Dedifferentiated amniotic fluid mesenchymal stem cell (primary cell): ENCODE results near the gene SFI1.
"Not testable (repeated sequence)": the region's sequence is repeated elsewhere in the genome, so short reads cannot be mapped to it uniquely, and the experiment has no call there.

ENCODE experiments used
- DNase-seq: peaks from one replicate; pipeline ENCODE4 v3.0.0-alpha.2; 2016; ENCODE audit errors: extremely low spot score

SFI1 gene

DNA sequence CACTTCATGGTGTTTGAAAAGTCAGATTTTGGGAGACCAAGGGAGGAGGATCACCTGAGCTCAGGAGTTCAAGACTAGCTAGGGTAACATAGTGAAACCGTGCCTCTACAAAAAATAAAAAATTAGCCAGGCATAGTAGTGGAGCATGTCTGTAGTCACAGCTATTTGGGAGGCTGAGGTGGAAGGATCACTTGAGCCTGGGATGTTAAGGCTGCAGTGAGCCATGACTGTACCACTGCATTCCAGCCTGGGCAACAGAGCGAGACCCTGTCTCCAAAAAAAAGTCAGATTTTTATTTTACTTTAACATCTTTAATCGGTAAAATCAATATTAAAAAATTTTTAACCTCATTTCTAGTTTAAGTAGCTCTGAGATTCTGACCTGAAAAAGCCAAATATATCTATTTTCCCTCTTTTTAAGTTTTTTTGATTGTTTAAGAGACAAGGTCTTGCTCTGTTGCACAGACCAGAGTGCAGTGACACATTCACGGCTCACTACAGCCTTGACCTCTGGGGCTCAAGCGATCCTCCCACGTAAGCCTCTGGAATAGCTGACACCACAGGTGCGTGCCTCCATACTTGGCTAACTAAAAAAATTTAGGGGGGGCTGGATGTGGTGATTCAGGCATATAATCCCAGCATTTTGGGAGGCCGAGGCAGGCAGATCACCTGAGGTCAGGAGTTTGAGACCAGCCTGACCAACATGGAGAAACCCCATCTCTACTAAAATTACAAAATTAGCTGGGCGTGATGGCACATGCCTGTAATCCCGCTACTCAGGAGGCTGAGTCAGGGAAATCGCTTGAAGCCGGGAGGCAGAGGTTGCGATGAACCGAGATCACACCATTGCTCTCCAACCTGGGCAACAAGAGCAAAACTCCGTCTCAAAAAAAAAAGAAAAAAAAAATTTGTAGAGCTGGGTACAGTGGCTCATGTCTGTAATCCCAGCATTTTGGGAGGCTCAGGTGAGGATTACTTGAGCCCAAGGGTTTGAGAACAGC is 48.4 kb downstream of the SFI1 start:
- DNase-seq = no peak

DNA sequence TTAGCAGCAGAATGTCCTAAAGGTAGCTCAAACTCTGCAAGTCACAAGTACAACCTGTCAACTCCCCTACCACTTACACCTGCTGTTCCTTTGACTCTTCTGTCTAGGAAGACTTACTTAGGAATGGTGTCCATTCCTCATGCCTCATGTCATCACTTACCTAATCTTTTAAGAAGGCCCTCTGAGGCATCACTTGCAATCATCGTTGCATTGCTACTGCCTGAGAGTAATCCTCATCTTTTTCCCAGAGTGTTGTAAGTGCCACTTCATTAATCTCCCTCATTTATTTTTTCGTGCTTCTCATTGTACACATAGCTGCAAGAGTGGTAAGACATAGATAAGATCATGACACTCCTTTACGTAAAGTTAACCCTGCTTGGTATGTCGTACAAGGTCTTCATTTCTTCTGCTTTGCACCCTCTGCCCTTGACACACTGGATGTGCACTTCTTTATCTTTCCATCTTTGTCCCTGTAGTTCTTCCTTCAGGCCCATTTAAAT is 54.6 kb downstream of the SFI1 start:
- no peak for DNase-seq

DNA sequence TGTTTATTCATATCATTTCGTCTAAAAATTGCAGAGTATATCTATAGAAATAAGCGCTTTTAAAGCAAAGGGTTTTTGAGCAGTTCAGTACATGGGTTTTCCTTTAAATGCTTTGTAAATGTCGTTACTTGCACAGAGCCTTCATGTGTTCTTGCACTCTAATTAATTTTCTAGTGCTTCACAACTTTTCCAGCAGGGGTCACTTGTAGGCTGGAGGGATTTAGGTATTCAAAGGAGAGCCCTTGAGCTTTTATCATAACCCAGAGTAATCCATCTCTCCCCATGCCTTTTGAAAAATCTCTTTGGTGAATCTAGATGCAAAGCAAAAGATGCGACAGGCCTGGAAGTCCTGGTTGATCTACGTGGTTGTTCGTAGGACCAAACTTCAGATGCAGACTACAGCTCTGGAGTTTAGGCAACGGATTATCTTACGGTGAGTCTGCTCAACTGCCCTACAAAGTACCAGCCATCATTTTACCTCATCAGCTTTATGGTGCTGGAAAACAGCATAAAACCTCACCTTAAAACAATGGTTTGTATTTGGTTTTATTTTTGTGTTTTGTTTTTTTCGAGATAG is 60.4 kb downstream of the SFI1 start:
- DNase-seq = no peak

DNA sequence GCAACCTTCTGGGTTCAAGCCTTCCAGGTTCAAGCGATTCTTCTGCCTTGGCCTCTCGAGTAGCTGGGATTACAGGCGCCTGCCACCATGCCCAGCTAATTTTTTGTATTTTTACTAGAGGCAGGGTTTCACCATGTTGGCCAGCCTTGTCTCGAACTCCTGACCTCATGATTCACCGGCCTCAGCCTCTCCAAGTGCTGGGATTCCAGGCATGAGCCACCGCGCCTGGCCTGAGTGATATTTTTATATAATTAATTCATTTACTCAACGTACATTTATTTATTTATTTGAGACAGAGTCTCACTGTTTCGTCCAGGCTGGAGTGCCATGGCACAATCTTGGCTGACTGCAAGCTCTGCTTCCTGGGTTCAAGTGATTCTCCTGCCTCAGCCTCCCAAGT is 62.2 kb downstream of the SFI1 start:
- DNase-seq = not testable (repeated sequence)

DNA sequence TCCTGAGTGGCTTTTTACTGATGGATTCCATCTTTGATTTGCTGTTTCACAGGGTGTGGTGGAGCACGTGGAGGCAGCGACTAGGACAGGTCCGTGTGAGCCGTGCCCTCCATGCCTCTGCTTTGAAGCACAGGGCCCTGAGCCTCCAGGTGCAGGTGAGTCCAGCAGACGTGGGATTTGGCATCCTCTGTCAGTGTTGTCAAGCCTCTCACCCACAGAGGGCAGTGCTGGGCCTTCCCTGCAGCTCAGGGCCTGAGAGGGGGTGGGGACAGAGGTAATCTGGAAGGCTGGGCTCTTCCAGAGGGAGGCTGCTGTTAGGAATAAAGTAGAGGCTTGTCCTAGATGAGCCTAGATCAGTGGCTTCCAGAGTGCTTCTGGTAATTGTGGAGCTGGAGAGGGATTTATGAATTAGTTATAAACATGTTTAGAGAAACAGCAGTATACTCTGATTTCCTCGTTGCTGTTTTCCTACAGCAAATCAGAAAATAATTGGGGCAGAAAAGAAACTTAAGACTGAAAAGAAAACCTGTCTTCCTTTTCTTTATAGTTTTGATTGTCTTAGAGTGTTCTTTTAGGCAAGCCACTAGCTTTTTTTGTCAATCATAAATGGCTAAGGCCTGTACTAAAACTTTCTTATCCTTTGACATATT is 65.0 kb downstream of the SFI1 start:
- DNase-seq = peak; percentile 84

DNA sequence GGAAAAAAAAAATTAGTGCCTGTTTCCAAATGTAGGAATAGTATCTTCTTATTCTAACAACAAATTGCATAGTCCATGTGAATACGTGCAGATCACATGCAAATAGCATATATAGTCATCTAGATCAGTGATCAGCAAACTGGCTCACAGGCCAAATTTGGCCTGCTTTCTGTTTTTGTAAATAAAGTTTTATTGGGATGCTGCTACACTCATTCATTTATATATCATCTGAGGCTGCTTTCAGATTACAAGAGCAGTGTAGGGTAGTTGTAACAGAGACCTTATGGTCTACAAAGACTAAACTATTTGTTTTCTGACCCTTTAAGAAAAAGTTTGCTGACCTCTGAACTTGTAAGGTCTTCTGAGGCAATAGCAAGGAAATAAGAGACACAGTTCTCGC is 65.6 kb downstream of the SFI1 start:
- DNase-seq = no peak

DNA sequence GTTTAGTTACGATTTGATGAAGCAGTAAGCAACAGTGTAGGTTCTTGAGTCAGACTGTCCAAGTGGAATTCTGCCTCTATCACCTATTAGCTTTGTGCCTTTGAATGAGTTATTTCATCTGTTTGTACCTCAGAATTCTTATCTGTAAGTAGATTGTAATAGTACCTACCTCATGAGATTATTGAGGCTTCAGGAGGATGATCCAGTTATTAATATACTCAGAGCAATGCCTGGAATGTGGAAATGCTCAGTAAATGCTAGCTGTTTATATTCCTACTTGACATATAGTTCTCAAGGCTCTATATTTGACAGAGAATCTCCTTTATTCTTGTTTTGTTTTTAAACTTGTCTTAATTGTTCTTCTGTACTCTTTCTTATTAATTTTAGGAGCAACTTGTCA is 70.1 kb downstream of the SFI1 start:
- no peak for DNase-seq

DNA sequence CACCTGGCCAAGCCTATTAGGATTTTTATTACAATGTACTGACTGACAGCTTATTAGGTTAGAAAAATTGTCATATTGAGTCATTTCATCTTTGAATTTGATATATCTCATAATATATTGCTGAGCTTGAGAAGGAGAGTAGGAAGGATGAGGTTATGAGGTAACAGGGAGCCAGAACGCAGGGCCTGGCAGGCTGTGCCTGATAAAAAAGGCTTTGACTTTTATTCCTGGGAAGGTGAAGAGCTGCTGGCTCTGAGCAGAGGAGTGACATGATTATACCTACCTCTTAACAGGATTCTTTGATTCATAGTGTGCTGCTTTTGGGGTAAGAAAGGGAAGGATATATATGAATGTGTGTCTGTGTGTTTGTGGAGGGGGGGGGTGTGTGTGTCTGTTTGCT is 70.9 kb downstream of the SFI1 start:
- no peak for DNase-seq

DNA sequence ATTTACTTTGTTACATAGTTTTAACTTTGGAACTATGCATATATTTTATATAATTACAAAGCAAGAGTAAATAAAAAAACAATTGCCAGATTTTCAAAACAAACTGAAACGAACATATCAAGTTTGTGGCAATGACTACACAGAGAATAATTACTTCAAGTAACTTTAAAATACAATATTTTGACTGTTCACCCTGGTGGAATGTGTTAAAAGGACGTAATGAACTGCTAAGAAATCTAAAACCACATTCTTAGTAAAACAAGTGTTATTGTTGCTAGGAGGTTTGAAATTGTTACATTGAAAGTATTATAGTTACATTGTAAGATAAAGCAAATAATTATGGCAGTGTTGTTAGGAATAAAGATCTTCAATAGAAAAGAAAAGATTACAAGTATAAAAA is 71.4 kb downstream of the SFI1 start:
- no peak for DNase-seq

DNA sequence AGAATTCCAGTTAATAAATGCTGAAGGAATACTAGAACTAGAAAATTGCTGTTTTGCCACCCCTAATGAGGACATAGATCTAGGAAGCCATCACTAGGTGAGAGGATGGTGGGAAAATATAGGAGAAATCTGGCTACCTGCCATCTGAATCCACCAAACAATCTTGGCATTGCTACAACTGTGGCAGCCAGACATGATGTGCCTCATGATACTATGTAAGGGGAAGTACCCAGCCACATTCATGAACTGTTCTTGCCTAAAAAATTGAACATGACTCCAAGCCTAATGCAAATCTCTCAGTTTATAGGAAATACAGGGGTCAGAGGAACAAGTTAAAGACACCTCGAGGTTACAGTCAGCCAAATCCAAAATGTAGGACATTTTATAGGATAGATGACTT is 72.8 kb downstream of the SFI1 start:
- no peak for DNase-seq

DNA sequence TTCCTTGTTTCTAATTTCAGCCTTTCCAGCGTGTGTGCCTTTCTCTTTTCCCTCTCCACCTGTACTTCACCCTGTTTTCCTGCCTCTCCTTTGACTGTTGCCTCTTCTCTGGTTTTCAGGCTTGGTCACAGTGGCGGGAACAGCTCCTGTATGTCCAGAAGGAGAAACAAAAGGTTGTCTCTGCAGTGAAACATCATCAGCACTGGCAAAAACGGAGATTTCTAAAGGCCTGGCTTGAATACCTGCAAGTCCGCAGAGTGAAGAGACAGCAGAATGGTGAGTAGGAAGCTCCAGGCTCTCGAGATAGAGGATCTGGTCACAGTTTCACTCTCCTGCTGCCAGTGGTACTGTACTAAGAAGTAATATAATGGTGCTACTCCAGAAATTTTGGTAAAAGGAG is 76.6 kb downstream of the SFI1 start:
- DNase-seq = no peak

DNA sequence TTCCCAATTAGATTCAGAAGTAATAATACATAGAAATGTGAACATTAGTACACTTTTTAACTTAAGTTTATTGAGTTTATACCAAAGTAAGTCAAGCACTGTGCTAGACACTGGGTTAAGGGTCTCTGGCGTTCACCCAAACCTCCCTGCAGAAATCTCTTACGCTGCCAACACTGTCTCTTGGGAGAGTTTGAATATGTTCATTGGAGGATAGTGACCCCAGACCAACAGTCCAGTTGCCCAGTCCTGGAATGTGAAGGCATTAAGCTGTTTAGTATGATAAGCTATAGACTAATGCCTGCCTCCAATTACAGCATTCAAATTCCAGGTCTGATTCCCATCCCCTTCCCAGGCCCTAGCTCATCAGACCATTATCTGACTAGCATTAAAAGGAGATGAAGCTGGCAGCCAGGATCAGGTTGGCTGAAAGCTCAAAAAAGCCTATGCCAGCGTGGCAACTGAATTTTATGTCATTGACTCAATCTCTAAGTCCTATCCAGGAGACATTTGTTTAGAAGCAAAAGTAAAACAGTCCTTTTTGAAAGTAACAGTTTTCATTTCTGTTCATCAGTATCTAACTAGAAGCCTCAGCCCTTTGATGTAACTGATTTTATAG is 77.8 kb downstream of the SFI1 start:
- DNase-seq = no peak

DNA sequence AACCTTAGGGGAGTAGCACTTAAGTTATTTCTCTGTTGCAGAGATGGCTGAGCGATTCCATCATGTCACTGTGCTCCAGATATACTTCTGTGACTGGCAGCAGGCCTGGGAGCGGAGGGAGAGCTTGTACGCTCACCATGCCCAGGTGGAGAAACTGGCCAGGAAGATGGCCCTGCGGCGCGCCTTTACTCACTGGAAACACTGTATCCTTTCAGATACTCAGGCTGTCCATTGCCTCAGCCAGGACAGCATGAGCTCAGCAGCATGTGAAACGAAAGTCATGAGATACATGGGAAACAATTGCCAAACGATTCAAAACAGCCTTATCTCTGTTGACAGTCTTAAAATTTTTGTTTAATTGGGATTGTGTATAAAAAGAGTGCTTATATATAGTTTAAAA is 78.9 kb downstream of the SFI1 start:
- DNase-seq = no peak

DNA sequence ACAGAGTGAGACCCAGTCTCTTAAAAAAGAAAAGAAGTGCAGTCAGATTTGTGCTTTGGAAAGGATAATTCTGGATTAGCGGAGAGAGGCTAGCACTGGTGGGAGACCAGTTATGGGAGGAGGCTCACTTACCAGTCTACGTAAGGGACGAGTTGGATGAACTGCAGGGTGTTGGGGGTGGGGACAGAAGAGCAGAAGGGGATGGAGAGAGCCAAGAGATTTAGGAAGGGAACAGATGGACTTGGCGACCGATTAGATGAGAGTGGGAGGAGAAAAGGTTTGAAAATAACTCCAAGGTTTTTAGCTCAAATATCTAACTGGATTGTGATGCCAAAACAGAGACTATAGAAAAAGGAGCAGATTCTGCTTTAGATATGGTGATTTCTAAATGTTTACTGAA is 81.4 kb downstream of the SFI1 start:
- no peak for DNase-seq

DNA sequence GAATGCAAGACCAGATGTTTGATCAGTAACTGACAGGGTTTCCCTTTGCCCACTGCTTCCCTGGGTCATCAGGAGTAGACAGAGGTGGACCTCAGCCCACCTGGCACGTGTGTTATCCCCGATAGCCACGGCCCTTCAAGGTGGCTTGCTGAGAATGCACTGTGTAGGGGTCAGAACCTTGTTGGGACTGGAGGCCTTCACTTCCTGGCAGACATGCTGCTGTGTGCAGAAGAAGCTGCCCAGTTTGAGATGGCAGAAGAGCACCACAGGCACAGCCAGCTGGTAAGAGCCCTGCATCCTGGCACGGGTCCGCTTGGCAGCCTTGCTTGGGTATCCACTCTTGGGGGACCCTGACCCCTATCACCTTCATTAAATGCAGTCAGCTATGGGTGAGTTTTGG is 81.8 kb downstream of the SFI1 start:
- no peak for DNase-seq

DNA sequence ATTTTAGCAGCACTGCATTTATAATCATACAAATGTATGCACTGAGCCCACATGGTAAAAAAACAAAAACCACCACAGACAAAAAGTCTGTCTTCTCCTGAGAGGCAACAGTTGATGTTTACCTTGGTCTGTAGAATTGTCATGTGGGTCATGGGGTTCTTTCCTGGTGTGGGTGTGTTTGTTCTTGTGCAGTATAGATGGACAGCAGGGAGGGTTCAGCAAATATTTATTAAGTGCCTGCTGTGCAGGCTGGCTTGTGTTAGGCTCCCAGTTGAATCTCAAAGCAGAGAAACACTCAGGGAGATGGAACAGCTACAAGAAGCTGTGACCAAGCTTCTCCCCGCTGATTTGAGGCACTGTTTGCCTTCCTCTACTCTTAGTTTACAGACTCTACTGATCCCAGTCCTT is 83.5 kb downstream of the SFI1 start:
- no peak for DNase-seq

DNA sequence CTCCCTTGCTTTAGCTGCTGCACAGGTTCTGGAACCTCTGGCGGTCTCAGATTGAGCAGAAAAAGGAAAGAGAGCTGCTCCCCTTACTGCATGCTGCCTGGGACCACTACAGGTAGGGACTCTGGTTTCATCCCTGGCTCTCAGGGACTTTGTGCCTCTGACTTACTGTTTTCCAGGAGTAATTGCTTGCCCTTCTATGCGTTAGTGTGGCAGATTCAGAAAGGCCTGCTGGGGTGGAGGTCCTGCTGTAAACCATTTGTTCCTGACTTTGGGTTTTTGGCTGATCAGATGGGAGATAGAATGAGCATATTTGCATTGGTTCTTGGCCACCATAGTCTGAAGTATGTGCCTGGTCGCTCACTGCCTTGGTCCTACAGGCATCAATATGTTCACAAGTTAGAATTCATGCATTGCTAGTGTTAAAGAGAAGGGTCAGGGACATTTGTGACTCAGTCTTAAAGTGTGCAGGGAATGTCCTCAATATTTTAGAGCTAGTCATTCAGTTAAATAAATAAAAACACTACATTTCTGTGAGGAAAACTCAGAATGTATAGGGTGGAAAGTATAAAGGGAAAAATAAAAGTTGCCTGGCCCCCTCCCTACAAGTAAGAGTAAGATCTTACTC is 87.6 kb downstream of the SFI1 start:
- DNase-seq = peak; percentile 27

DNA sequence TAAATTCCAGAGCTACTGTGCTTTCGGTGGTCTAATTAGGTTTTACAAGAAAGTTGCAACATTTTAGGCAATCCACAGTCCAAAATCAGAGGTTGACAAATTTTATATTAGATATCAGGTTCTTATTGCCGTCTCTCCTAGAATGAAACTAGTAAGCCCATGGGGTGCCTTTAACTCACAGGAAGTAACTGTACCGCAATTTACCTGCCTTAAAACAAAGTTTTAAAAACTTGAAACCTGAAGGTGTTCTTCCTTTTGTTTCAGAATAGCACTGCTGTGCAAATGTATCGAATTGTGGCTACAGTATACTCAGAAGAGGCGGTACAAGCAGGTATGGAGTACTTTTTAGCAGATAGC is 88.4 kb downstream of the SFI1 start:
- no peak for DNase-seq

DNA sequence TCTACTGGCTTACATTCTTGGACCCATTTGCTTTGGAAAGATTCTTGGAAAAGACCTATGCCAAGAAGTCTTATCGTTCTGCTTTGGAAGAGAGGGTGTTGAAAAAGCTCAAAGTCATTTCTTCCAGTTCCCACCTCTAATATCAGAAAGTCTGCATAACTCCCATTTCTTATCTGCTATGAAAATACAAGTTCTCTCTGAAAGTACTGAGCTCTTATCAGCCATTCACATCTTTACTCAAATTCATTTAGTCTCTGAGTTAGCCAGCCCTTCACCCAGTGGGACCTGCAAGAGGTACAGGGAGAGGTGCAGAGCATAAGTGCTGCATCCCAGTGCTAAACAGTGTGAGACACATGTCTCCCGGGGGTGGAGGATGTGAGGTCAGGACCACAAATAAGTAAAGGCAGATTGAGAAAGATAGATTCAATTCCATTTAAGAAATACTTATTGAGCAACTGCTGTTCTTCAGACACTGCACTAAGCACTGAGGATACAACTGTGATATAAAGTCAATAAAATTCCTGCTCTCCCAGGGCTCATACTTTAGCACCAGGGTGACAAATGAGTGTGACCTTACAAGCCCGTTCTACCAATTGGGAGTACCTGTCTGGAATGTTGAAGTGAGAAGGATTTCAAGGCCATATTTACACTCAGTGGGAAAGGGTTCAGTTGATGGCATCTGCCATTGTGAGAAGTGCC is 89.0 kb downstream of the SFI1 start:
- DNase-seq = no peak

DNA sequence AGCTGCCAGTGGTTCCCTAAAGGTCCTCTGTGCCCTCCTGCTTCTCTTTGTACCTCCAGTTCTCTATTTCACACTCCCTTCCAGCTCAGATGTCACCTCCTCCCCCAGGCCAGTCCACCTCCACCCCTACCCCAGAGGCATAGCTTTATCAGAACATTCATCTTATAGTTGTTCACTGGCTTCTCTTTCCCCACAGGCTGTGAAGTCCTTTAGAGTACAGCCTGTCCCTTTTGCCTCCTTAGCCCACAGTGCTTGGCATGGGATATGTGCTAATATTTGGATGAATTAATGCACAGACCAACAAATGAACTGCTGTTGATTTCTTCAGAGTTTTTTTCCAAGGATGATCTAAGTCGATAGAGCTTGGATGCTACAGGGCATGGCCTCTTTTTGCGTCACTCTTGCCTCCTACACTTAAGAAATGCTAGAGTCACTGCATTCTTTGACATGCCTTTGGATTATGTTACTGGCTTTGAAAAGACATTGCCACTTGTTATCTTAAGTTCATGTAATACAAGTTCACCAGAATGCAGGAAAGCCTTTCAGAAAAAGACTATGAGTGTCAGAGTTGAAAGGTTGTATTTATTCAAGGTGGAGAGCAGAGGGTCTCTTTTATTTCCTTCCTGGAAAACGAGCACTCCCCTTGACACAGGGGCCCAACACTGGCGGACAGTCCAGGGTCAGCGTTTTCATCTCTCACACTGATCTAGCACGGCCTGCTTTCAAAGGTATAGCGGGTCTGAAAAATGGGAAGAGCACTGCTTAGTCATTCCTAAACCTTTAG is 90.0 kb downstream of the SFI1 start:
- peak; percentile 83 for DNase-seq
